ENCODE data around the gene RUSC1.

Gene RUSC1

DNA sequence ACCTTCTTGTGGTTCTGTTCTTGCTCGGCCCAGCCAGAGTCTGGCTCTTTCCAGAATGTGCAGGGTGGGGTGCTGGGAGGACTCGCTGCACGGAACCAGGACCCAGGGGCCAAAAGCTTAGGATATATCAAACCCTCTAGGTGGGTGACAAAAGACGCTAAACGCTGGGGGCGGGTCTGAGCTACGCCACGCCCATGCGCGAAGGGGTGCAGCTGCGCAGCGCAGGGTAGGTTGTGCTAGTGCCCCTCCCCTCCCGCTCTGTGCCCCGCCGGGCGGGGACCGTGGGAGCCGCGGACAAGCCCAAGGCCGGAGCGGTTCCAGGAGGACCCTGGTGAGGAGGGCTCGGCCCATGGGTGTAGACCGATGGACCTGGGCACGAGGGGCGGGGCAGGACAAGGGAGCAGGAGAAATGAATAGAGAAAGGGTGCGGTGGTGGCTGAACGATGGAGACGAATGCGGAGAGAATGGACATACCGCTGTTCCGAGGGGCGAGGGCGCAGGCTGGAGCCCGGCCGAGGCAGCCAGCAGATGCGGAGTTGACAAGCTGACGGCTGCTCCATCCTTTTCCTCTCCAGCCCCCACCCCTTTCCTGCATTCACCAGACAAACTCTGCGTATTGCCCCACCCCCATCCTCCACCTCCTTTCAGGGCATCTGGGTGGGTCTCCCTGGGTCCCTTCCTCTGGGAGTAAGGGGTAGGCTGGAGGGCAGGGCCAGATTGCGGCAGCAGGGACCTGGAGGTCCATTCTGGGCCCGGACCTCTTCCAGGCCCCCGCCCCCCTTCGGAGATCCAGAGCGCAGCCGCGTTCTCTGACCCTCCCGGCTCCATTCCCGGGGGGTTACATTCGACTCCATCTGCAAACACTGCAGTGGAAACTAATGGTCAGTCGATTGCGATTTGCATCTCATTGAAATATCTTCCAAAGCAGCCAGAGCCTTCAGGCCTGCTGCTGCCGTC is at the start of gene RUSC1:
Gene RUSC1, plus strand, starts transcription at position 234 of the 957 bp plus-strand sequence. CDS start 880 bp downstream, outside the sequence.
- DNase-seq (ENCODE audit: low read depth) = peak; percentile 64
- no peak for TF ChIP-seq CTCF (IDR thresholded peaks at IDR 0.05; ENCODE audit: insufficient read depth, low read depth, low read length, missing control alignments)
- H3K4me3 ChIP-seq (ENCODE audit: low read length) = peak within 1 kb of the TSS; percentile 48

GRCh38 chr1:155272466-155273342 is 48.0 kb upstream of the RUSC1 start:
- H3K4me3 ChIP-seq (ENCODE audit: low read length) = peak overlapping the region; percentile 89
- peak; percentile 59 for DNase-seq (ENCODE audit: low read depth)
- no peak for TF ChIP-seq CTCF (IDR thresholded peaks at IDR 0.05; ENCODE audit: insufficient read depth, low read depth, low read length, missing control alignments)

GRCh38 chr1:155273343-155274245 is 47.1 kb upstream of the RUSC1 start, which contains the start of gene CLK2:
CLK2 (minus strand) TSS chr1:155273504; CDS start chr1:155270977, 2,527 bp downstream.
- DNase-seq (ENCODE audit: low read depth) = peak; percentile 96
- peak within 1 kb of the TSS; percentile 89 for H3K4me3 ChIP-seq (ENCODE audit: low read length)
- TF ChIP-seq CTCF (IDR thresholded peaks at IDR 0.05; ENCODE audit: insufficient read depth, low read depth, low read length, missing control alignments) = no peak

DNA sequence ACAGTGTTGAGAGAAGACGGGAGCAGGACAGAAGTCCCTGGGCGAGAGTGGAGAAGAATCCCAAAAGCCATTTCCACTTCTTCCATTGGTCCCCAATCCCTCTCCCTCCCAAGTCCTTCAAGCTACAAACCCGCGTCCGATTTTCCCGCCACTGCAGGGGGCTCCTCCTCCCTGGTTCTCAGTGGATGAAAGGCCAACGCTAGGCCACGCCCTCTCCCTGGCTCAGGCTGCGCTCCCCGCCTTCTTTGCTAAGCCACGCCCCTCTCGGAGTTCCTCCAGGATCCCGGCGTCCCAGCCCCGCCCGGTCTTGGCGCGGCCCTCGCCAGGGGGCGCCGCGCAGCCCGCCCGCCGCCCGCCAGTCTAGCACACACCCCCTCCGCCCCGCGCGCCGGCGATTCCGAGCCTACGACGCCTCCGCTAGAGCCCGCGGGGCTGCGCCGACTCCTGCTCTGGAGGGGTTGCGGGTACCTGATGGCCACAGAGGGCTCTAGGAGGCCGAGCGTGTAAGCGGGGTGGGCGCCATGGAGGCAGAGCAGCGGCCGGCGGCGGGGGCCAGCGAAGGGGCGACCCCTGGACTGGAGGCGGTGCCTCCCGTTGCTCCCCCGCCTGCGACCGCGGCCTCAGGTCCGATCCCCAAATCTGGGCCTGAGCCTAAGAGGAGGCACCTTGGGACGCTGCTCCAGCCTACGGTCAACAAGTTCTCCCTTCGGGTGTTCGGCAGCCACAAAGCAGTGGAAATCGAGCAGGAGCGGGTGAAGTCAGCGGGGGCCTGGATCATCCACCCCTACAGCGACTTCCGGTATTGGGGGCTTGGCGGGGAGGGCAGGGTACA is 43.4 kb upstream of the RUSC1 start, which contains the start of gene HCN3:
Gene HCN3, plus strand, starts transcription at position 394 of the 832 bp plus-strand sequence. Its CDS starts 128 bp downstream, at position 522.
- peak; percentile 35 for TF ChIP-seq CTCF (IDR thresholded peaks at IDR 0.05; ENCODE audit: insufficient read depth, low read depth, low read length, missing control alignments)
- peak; percentile 97 for DNase-seq (ENCODE audit: low read depth)
- H3K4me3 ChIP-seq (ENCODE audit: low read length) = peak within 1 kb of the TSS; percentile 65

DNA sequence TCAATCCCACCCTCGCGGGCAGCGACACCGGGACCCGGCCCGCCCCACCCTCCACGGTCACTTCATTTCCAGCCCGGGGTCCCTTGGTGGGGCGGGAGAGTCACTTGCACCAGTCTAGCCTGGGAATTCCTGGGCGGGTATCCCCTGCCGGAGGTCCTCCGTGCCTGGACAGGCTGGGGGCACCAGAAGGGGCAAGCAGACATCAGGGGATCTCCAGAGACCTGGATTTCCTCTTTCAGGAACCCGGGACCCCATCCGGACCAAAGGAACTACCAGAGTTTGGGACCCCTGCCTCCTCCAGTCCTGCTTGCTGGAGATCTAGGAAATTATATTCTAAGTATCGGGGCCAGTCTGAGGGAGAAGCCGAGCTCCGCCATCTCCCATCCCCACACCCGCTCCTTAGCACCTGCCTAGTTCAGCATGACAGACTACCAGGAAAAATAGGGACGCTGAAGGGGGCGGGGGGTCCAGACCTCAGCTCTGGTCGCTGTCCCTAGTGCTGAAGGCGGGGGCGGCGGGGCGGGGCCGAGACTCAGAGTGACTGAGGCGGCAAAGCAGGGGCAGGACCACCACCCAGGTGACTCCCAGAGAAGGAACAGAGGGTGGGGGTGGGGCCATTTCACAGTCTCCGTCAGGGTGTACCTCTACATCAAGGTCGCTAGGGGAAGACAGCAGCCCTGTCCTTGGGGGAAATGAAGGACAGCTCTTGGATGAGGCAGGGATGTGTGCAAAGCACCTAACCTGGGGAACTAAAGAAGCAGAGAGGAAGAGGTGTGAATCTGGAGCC is 42.6 kb upstream of the RUSC1 start:
- DNase-seq (ENCODE audit: low read depth) = peak; percentile 59
- peak overlapping the region; percentile 65 for H3K4me3 ChIP-seq (ENCODE audit: low read length)
- TF ChIP-seq CTCF (IDR thresholded peaks at IDR 0.05; ENCODE audit: insufficient read depth, low read depth, low read length, missing control alignments) = peak; percentile 59
